ENCODE data around the gene MAB21L2.
"Not testable (repeated sequence)": the region's sequence is repeated elsewhere in the genome, so short reads cannot be mapped to it uniquely, and the experiment has no call there.

DNA sequence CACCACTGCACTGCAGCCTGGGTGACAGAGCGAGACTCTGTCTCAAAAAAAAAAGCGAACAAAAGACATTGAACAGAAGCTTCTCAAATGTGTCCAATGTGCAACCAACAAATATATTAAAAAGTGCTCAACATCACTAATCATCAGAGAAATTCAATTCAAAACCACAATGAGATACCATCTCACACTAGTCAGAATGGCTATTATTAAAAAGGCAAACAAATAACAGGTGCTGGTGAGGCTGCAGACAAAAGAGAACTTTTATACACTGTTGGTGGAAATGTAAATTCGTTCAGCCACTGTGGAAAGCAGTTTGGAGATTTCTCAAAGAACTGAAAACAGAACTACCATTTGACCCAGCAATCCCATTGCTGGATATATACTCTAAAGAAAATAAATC, 44.0 kb upstream of the MAB21L2 start:
- not testable (repeated sequence) for TF ChIP-seq CREB1 (CRISPR knock-in tag; IDR thresholded peaks at IDR 0.05); GABPB1 (CRISPR knock-in tag; IDR thresholded peaks at IDR 0.05); JUN (CRISPR knock-in tag; IDR thresholded peaks at IDR 0.05); OVOL2 (CRISPR knock-in tag; IDR thresholded peaks at IDR 0.05; ENCODE audit: borderline replicate concordance); TCF7 (CRISPR knock-in tag; IDR thresholded peaks at IDR 0.05; ENCODE audit: low read depth); ELF4 (CRISPR knock-in tag; IDR thresholded peaks at IDR 0.05; ENCODE audit: low read depth)
- TF ChIP-seq, protein P1, sequence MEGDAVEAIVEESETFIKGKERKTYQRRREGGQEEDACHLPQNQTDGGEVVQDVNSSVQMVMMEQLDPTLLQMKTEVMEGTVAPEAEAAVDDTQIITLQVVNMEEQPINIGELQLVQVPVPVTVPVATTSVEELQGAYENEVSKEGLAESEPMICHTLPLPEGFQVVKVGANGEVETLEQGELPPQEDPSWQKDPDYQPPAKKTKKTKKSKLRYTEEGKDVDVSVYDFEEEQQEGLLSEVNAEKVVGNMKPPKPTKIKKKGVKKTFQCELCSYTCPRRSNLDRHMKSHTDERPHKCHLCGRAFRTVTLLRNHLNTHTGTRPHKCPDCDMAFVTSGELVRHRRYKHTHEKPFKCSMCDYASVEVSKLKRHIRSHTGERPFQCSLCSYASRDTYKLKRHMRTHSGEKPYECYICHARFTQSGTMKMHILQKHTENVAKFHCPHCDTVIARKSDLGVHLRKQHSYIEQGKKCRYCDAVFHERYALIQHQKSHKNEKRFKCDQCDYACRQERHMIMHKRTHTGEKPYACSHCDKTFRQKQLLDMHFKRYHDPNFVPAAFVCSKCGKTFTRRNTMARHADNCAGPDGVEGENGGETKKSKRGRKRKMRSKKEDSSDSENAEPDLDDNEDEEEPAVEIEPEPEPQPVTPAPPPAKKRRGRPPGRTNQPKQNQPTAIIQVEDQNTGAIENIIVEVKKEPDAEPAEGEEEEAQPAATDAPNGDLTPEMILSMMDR (IDR thresholded peaks at IDR 0.05), result not testable (repeated sequence)
- TF ChIP-seq, protein P2, sequence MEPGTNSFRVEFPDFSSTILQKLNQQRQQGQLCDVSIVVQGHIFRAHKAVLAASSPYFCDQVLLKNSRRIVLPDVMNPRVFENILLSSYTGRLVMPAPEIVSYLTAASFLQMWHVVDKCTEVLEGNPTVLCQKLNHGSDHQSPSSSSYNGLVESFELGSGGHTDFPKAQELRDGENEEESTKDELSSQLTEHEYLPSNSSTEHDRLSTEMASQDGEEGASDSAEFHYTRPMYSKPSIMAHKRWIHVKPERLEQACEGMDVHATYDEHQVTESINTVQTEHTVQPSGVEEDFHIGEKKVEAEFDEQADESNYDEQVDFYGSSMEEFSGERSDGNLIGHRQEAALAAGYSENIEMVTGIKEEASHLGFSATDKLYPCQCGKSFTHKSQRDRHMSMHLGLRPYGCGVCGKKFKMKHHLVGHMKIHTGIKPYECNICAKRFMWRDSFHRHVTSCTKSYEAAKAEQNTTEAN (CRISPR knock-in tag; IDR thresholded peaks at IDR 0.05), result not testable (repeated sequence)
- TF ChIP-seq, protein P3, sequence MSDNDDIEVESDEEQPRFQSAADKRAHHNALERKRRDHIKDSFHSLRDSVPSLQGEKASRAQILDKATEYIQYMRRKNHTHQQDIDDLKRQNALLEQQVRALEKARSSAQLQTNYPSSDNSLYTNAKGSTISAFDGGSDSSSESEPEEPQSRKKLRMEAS (CRISPR knock-in tag; IDR thresholded peaks at IDR 0.05), result not testable (repeated sequence)
- TF ChIP-seq, protein P4, sequence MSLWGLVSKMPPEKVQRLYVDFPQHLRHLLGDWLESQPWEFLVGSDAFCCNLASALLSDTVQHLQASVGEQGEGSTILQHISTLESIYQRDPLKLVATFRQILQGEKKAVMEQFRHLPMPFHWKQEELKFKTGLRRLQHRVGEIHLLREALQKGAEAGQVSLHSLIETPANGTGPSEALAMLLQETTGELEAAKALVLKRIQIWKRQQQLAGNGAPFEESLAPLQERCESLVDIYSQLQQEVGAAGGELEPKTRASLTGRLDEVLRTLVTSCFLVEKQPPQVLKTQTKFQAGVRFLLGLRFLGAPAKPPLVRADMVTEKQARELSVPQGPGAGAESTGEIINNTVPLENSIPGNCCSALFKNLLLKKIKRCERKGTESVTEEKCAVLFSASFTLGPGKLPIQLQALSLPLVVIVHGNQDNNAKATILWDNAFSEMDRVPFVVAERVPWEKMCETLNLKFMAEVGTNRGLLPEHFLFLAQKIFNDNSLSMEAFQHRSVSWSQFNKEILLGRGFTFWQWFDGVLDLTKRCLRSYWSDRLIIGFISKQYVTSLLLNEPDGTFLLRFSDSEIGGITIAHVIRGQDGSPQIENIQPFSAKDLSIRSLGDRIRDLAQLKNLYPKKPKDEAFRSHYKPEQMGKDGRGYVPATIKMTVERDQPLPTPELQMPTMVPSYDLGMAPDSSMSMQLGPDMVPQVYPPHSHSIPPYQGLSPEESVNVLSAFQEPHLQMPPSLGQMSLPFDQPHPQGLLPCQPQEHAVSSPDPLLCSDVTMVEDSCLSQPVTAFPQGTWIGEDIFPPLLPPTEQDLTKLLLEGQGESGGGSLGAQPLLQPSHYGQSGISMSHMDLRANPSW (CRISPR knock-in tag; conservative IDR thresholded peaks at IDR 0.05; ENCODE audit: low read depth), result not testable (repeated sequence)
- TF ChIP-seq, protein P5, sequence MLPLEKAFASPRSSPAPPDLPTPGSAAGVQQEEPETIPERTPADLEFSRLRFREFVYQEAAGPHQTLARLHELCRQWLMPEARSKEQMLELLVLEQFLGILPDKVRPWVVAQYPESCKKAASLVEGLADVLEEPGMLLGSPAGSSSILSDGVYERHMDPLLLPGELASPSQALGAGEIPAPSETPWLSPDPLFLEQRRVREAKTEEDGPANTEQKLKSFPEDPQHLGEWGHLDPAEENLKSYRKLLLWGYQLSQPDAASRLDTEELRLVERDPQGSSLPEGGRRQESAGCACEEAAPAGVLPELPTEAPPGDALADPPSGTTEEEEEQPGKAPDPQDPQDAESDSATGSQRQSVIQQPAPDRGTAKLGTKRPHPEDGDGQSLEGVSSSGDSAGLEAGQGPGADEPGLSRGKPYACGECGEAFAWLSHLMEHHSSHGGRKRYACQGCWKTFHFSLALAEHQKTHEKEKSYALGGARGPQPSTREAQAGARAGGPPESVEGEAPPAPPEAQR (CRISPR knock-in tag; IDR thresholded peaks at IDR 0.05), result not testable (repeated sequence)
- TF ChIP-seq, protein P6, sequence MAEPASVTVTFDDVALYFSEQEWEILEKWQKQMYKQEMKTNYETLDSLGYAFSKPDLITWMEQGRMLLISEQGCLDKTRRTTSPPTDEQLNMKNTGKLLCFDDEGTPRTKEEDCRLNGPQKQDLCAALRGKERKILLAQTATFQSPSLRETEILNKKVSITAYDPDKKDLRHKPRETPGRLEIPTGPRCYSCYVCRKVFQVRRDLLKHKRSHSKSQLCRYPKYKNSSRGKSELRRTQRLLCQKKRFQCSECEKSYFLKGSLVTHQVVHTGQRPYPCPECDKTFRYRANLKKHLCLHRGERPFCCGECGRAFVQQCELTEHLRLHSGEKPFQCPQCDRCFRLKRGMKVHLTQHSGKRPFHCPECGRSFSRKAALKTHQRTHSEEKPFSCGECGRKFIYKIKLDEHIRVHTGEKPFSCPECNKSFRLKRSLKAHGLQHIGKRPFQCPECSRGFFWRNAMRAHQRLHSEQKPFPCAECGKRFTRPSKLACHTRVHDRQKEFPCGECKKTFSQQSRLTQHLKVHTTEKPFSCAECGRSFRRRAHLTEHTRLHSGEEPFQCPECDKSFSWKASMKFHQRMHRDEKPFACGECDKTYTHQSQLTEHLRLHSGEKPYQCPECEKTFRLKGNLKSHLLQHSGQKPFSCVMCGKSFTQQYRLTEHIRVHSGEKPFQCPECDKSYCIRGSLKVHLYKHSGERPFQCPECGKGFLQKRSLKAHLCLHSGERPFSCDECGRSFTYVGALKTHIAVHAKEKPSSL (CRISPR knock-in tag; conservative IDR thresholded peaks at IDR 0.05), result not testable (repeated sequence)
- TF ChIP-seq, protein P7, sequence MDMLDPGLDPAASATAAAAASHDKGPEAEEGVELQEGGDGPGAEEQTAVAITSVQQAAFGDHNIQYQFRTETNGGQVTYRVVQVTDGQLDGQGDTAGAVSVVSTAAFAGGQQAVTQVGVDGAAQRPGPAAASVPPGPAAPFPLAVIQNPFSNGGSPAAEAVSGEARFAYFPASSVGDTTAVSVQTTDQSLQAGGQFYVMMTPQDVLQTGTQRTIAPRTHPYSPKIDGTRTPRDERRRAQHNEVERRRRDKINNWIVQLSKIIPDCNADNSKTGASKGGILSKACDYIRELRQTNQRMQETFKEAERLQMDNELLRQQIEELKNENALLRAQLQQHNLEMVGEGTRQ (CRISPR knock-in tag; IDR thresholded peaks at IDR 0.05), result not testable (repeated sequence)
